Left hindlimb (tissue), 1 donor: ENCODE data around the gene HDLBP.
A peak's percentile ranks its signal among the peaks of the same experiment; 100 is the strongest.
"Not testable (repeated sequence)": the region's sequence is repeated elsewhere in the genome, so short reads cannot be mapped to it uniquely, and the experiment has no call there.

Experiments used
- DNase-seq: peaks from one replicate; pipeline ENCODE4 v3.0.0-alpha.2; 2018

The HDLBP gene

GRCh38 chr2:241334813-241335212, 19.3 kb upstream of the HDLBP start:
- DNase-seq: no peak

- DNase-seq: no peak
Measured at GRCh38 chr2:241330616-241330981, 15.1 kb upstream of the HDLBP start.

- no peak for DNase-seq
Measured at GRCh38 chr2:241329669-241330615, 14.5 kb upstream of the HDLBP start.

GRCh38 chr2:241325257-241325656, 9.8 kb upstream of the HDLBP start:
- DNase-seq: no peak

- DNase-seq: no peak
Measured at GRCh38 chr2:241324775-241325174, 9.3 kb upstream of the HDLBP start.

- DNase-seq: no peak
Measured at GRCh38 chr2:241323778-241324177, 8.3 kb upstream of the HDLBP start.

GRCh38 chr2:241321886-241322285, 6.4 kb upstream of the HDLBP start:
- no peak for DNase-seq

GRCh38 chr2:241321033-241321432, 5.6 kb upstream of the HDLBP start:
- no peak for DNase-seq

- DNase-seq: no peak
Measured at GRCh38 chr2:241320394-241320793, 4.9 kb upstream of the HDLBP start.

GRCh38 chr2:241318830-241319229, 3.4 kb upstream of the HDLBP start:
- not testable (repeated sequence) for DNase-seq

GRCh38 chr2:241317391-241317790, 1.9 kb upstream of the HDLBP start:
- DNase-seq: no peak

- DNase-seq: no peak
Measured at GRCh38 chr2:241316825-241317224, 1.4 kb upstream of the HDLBP start.

- peak; percentile 90 for DNase-seq
Measured at GRCh38 chr2:241315879-241316631, 583 bp upstream of the HDLBP start, which contains the start of gene SEPTIN2. Gene SEPTIN2 (plus strand): TSS chr2:241315925. CDS start chr2:241324233, 8,308 bp downstream.

- DNase-seq: no peak
Measured at GRCh38 chr2:241314226-241315092, 1.0 kb downstream of the HDLBP start.

GRCh38 chr2:241313543-241314095, 1.9 kb downstream of the HDLBP start:
- DNase-seq: no peak

- no peak for DNase-seq
Measured at GRCh38 chr2:241312082-241312481, 3.4 kb downstream of the HDLBP start.

GRCh38 chr2:241310917-241311566, 4.4 kb downstream of the HDLBP start:
- DNase-seq: no peak

- no peak for DNase-seq
Measured at GRCh38 chr2:241309684-241310117, 5.8 kb downstream of the HDLBP start.

GRCh38 chr2:241308832-241309500, 6.5 kb downstream of the HDLBP start:
- DNase-seq: no peak

GRCh38 chr2:241308267-241308666, 7.2 kb downstream of the HDLBP start:
- DNase-seq: no peak

GRCh38 chr2:241307055-241307454, 8.4 kb downstream of the HDLBP start:
- DNase-seq: no peak
